B cell (primary cell): ENCODE data around the gene DCTN4. TPM values are rescaled to one million over a fixed set of nuclear protein-coding genes. Genes with fewer than 3 reads are reported as not detected.

Experiments used
- ATAC-seq: fragments of 200-7000 bp; cut with Tn5 transposase; one replicate; pipeline ENCODE4 v1.10.0; 2021; ENCODE audit warnings: low read depth, mild to moderate bottlenecking, moderate number of reproducible peaks, moderate library complexity
- CTCF ChIA-PET: fragments of 350-600 bp; sonication (Branson Sonifier 250); formaldehyde crosslinking; loops from one replicate; lab custom pipeline; 2021; ENCODE audit warnings: antibody characterized with exemption, inconsistent platforms; lab: Charles Lee
- POLR2A ChIA-PET: fragments of 350-600 bp; sonication (Branson Sonifier 250); formaldehyde crosslinking; loops from one replicate; lab custom pipeline; 2021; ENCODE audit warnings: antibody characterized with exemption; lab: Charles Lee
- DNase-seq: peaks from one replicate; pipeline ENCODE4 v3.0.0; 2013
- H2AFZ ChIP-seq: 2 replicates; pipeline ENCODE4 v1.6.1; 2012; ENCODE audit warnings: mild to moderate bottlenecking, low read depth, low read length; ENCODE audit not compliant: insufficient read depth, poor library complexity, severe bottlenecking
- H3K27ac ChIP-seq, 2 donors: 1 replicate in 1 of 2; 2 replicates in 1 of 2; pipeline ENCODE4 v1.5.1; 2012 to 2013; ENCODE audit warnings: low read length in 2 of 2, mild to moderate bottlenecking in 2 of 2, moderate library complexity in 1 of 2
- H3K27me3 ChIP-seq, 4 experiments: fragments of 200-600 bp in 1 of 4; sonication (generic) in 1 of 4; replicated peaks in 1 of 4; 1 replicate in 2 of 4; 2 replicates in 2 of 4; pipeline versions ENCODE4 v1.6.1 to v1.7.0; 2013 to 2016; ENCODE audit warnings: low read length in 3 of 4, mild to moderate bottlenecking in 2 of 4, mixed read lengths in 1 of 4, moderate library complexity in 1 of 4; ENCODE audit not compliant: insufficient read depth in 4 of 4, control insufficient read depth in 3 of 4; ENCODE audit errors: control extremely low read depth in 1 of 4
- H3K36me3 ChIP-seq, 2 experiments: replicated peaks in 1 of 2; 1 replicate in 1 of 2; 2 replicates in 1 of 2; pipeline versions ENCODE4 v1.6.1 to v1.7.1; 2013; ENCODE audit warnings: low read length in 1 of 2; ENCODE audit not compliant: insufficient read depth in 2 of 2, control insufficient read depth in 1 of 2; ENCODE audit errors: control extremely low read depth in 1 of 2, extremely low read depth in 1 of 2
- H3K4me1 ChIP-seq, 2 donors: fragments of 200-600 bp in 1 of 2; sonication (generic) in 1 of 2; 1 replicate in 1 of 2; 2 replicates in 1 of 2; pipeline versions ENCODE4 v1.5.1 to v1.6.1; 2013 to 2017; ENCODE audit warnings: low read length in 2 of 2; ENCODE audit not compliant: control insufficient read depth in 2 of 2, insufficient read depth in 2 of 2
- H3K4me2 ChIP-seq: replicated peaks from 2 replicates; pipeline ENCODE3; 2012; ENCODE audit warnings: mild to moderate bottlenecking, low read depth, low read length; ENCODE audit not compliant: poor library complexity, severe bottlenecking
- H3K4me3 ChIP-seq, 5 experiments: fragments of 200-600 bp in 1 of 5; sonication (generic) in 1 of 5; 1 replicate in 3 of 5; 2 replicates in 2 of 5; pipeline versions ENCODE4 v1.5.1 to v1.7.0; 2011 to 2016; ENCODE audit warnings: low read length in 4 of 5, mild to moderate bottlenecking in 4 of 5, low read depth in 2 of 5, control low read depth in 1 of 5, moderate library complexity in 1 of 5; ENCODE audit not compliant: insufficient read depth in 1 of 5; ENCODE audit errors: control extremely low read depth in 1 of 5, extremely low read depth in 1 of 5
- H3K79me2 ChIP-seq: fragments of 200-600 bp; sonication (generic); one replicate; pipeline ENCODE4 v1.6.0; 2016; ENCODE audit warnings: low read length; ENCODE audit not compliant: control insufficient read depth, insufficient read depth
- H3K9ac ChIP-seq: fragments of 200-600 bp; sonication (generic); 2 replicates; pipeline ENCODE4 v1.6.1; 2017; ENCODE audit warnings: mild to moderate bottlenecking, low read length, moderate library complexity
- H3K9me3 ChIP-seq, 3 donors: one replicate each; pipeline versions ENCODE4 v1.6.1 to v1.7.1; 2013; ENCODE audit warnings: low read length in 2 of 3; ENCODE audit not compliant: control insufficient read depth in 2 of 3, insufficient read depth in 1 of 3; ENCODE audit errors: control extremely low read depth in 1 of 3
- H4K20me1 ChIP-seq: 2 replicates; pipeline ENCODE4 v1.6.0; 2012; ENCODE audit warnings: mild to moderate bottlenecking, low read length; ENCODE audit not compliant: insufficient read depth, control insufficient read depth, poor library complexity, severe bottlenecking
- H3K27ac Mint-ChIP-seq: one replicate; pipeline ENCODE4 v1.8.0; 2021; ENCODE audit warnings: mixed read lengths
- H3K27me3 Mint-ChIP-seq: one replicate; pipeline ENCODE4 v1.8.0; 2021; ENCODE audit warnings: mixed read lengths
- H3K4me1 Mint-ChIP-seq: one replicate; pipeline ENCODE4 v1.8.0; 2021; ENCODE audit warnings: mixed read lengths
- H3K4me3 Mint-ChIP-seq: one replicate; pipeline ENCODE4 v1.8.0; 2021; ENCODE audit warnings: mixed read lengths
- H3K9me3 Mint-ChIP-seq: one replicate; pipeline ENCODE4 v1.8.0; 2022; ENCODE audit warnings: mixed read lengths; ENCODE audit not compliant: insufficient read depth
- EZH2 ChIP-seq: IDR thresholded peaks from 2 replicates; pipeline ENCODE4 v1.6.1; 2012; ENCODE audit warnings: borderline replicate concordance, low read depth, mild to moderate bottlenecking, moderate library complexity, low read length; ENCODE audit not compliant: insufficient read depth, poor library complexity, severe bottlenecking
- WGBS: methylation state at CpG from one replicate; pipeline ENCODE4 v1.1.5; 2013; ENCODE audit warnings: missing lambda C conversion rate; ENCODE audit not compliant: insufficient coverage; 5-methylcytosine and 5-hydroxymethylcytosine counted together
- intact Hi-C: fragments of 100-400 bp; cut with micrococcal nuclease; formaldehyde crosslinking; loops from one replicate; pipeline ENCODE4 v1.10.0; 2022
- polyA plus RNA-seq: library from polyadenylated mRNA; depleted of rRNA; stranded (reverse); fragments of >200 nt; gene quantifications from 2 replicates; pipeline ENCODE4 v1.2.3, GENCODE V29; 2012
- total RNA-seq, 2 donors: library from RNA; stranded (reverse); fragments of 120-200 nt in 1 of 2; gene quantifications; 1 replicate in 1 of 2; 2 replicates in 1 of 2; pipeline versions ENCODE4 v1.2.3 to v1.2.4, GENCODE V29; 2013 to 2022
- TF ChIP-seq, protein P1 (sequence below): fragments of 200-600 bp; IDR thresholded peaks from one replicate; pipeline ENCODE4 v1.8.0; 2022; ENCODE audit warnings: antibody characterized with exemption, mild to moderate bottlenecking

Gene DCTN4
- total and polyA plus RNA-seq, 2 donors (not counting 1 experiment from before 2014, with no cell fraction given) = 11.2 to 54.4 TPM

DNA sequence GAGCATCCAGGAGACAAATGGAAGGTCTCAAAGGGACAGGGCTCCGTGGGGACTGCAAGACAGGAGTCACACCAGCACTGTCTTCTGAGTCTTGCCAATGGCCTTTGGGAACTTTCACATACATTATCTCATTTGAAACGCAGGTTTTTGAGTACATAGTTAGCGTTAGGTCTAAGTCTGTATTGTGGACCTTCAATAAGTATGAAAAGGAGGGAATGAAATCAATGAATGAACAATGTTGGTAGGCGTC is 442 bp upstream of the DCTN4 start:
- H3K9ac ChIP-seq = peak overlapping the region; percentile 82
- Mint-ChIP-seq H3K9me3 (no peaks in the 10 kb centered on the region), H3K27me3 (peaks cover 3% of the 10 kb centered on the region), H3K4me1 (peaks cover 20% of the 10 kb centered on the region), H3K4me3 (no peak overlapping the region), H3K27ac (no peak overlapping the region)
- no peak for TF ChIP-seq EZH2
- TF ChIP-seq, protein P1, sequence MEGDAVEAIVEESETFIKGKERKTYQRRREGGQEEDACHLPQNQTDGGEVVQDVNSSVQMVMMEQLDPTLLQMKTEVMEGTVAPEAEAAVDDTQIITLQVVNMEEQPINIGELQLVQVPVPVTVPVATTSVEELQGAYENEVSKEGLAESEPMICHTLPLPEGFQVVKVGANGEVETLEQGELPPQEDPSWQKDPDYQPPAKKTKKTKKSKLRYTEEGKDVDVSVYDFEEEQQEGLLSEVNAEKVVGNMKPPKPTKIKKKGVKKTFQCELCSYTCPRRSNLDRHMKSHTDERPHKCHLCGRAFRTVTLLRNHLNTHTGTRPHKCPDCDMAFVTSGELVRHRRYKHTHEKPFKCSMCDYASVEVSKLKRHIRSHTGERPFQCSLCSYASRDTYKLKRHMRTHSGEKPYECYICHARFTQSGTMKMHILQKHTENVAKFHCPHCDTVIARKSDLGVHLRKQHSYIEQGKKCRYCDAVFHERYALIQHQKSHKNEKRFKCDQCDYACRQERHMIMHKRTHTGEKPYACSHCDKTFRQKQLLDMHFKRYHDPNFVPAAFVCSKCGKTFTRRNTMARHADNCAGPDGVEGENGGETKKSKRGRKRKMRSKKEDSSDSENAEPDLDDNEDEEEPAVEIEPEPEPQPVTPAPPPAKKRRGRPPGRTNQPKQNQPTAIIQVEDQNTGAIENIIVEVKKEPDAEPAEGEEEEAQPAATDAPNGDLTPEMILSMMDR = no peak
- ATAC-seq (no peak), DNase-seq (no peak)
- H4K20me1 ChIP-seq = peaks cover 6% of the 10 kb centered on the region
- WGBS = 83% methylated on average over 4 of the region's 4 CpGs
- peaks cover 15 to 20% of the 10 kb centered on the region in 2 donors for H3K4me1 ChIP-seq
- H3K9me3 ChIP-seq = no peaks in the 10 kb centered on the region
- H3K79me2 ChIP-seq = peaks cover 37% of the 10 kb centered on the region
- ChIA-PET CTCF (interaction anchor here (0.7 to 3.4 kb wide), 3 partner anchors 59 to 293 kb away, joined by 3 to 15 read pairs (median 6); partner anchors contain the start of genes IRGM and RBM22), POLR2A (interaction anchor here (2.0 kb wide), 1 partner anchor 59 kb away, joined by 11 read pairs; the partner anchor contains the start of gene RBM22)
- peak overlapping the region; percentile 94 for H2AFZ ChIP-seq
- H3K4me3 ChIP-seq = peak overlapping the region; percentile 81 to 95 (median 85)
- H3K27ac ChIP-seq = peak overlapping the region; percentile 91 to 93
- H3K4me2 ChIP-seq = peak overlapping the region; percentile 85
- intact Hi-C loops = loop anchor here (1.0 to 5.0 kb wide), 5 partner anchors 58 to 1207 kb away; partner anchors contain the start of genes CSNK1A1, GM2A, IRGM and RBM22
- peaks cover 0 to 7% (median 3%) of the 10 kb centered on the region in 4 experiments for H3K27me3 ChIP-seq
- H3K36me3 ChIP-seq = peaks cover 8 to 23% of the 10 kb centered on the region in 2 experiments

DNA sequence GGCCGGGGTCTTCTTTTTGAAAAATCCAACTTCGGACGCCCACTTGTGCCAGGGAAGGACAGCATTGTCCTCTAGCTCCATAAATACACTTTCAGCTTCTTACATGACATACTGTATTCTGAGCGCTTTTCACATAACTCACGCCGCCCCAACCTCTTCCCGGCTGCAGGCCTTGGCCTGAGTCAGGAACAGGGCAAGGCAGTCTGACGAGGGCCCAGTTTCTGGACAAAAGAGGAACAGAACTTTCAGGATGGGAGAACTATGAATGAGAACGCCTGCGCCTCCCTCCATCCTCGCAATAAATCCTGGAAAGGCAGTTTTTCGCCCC is 650 bp downstream of the DCTN4 start:
- peaks cover 48% of the 10 kb centered on the region for H3K79me2 ChIP-seq
- ChIA-PET CTCF (interaction anchor here (1.9 to 3.4 kb wide), 2 partner anchors 58 to 89 kb away, joined by 6 to 15 read pairs; partner anchors contain the start of genes IRGM and RBM22), POLR2A (interaction anchor here (2.0 kb wide), 1 partner anchor 57 kb away, joined by 11 read pairs; the partner anchor contains the start of gene RBM22)
- Mint-ChIP-seq H3K9me3 (no peaks in the 10 kb centered on the region), H3K4me3 (no peak overlapping the region), H3K27me3 (peaks cover 3% of the 10 kb centered on the region), H3K4me1 (peaks cover 25% of the 10 kb centered on the region), H3K27ac (no peak overlapping the region)
- H3K27me3 ChIP-seq = peaks cover 0 to 2% (median 0%) of the 10 kb centered on the region in 4 experiments
- no peak for TF ChIP-seq EZH2
- TF ChIP-seq, protein P1 = no peak
- peak overlapping the region; percentile 82 for H3K9ac ChIP-seq
- intact Hi-C loops = loop anchor here (1.0 to 5.0 kb wide), 6 partner anchors 89 to 1206 kb away; partner anchors contain the start of genes CSNK1A1, GM2A, IRGM and RPS14
- H3K27ac ChIP-seq = peak overlapping the region; percentile 91 to 93
- DNase-seq = no peak
- peaks cover 12 to 34% of the 10 kb centered on the region in 2 experiments for H3K36me3 ChIP-seq
- peak overlapping the region; percentile 81 to 95 (median 85) for H3K4me3 ChIP-seq
- peak overlapping the region; percentile 85 for H3K4me2 ChIP-seq
- no peaks in the 10 kb centered on the region for H3K9me3 ChIP-seq
- no peak for ATAC-seq
- peak overlapping the region; percentile 94 for H2AFZ ChIP-seq
- peaks cover 6% of the 10 kb centered on the region for H4K20me1 ChIP-seq
- H3K4me1 ChIP-seq = peaks cover 15 to 20% of the 10 kb centered on the region in 2 donors
- 3% methylated on average over 11 of the region's 12 CpGs for WGBS
